Measurements from ENCODE around the gene ANKDD1B.

The ANKDD1B gene

DNA sequence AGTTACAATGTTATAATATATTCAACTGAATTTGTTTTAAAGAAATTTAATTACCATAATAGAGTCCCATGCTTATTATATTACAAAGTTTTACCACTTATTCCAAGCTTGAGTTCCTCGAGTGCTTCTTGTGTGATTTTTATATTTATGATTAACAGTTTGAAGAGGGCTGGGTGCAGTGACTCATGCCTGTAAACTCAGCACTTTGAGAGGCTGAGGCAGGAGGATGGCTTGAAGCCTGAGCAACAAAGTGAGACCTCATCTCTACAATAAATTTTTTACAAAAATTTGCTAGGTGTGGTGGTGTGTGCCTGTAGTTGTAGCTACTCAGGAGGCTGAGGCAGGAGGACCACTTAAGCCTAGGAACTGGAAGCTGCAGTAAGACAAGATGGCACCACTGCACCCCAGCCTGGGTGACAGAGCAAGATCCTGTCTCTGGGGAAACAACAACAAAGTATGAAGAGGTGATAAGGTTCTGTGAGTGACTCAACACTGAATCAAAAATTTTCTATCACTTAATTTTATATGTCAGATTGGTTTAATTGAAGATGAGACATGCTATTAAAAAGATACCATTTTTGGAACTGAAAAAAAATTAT, 96.8 kb downstream of the ANKDD1B start:
- no peak for DNase-seq

DNA sequence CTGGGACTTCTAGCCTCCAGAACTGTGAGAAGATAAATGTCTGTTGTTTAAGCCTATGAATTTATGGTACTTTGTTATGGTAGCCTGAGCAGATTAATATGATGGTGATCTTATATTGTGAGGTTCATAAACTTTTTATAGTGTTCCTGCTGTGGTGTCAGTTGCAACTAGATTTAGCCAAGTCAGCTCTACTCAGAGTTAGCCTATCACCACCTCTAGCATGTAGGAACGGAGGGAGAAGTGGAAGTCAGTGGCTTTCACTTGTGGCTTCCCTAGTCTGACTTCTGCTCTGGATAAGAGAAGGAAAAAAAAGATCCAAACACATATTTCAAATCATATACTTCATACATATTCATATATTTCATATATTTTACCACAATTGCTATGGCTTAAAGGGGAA, 99.4 kb downstream of the ANKDD1B start:
- DNase-seq = no peak

DNA sequence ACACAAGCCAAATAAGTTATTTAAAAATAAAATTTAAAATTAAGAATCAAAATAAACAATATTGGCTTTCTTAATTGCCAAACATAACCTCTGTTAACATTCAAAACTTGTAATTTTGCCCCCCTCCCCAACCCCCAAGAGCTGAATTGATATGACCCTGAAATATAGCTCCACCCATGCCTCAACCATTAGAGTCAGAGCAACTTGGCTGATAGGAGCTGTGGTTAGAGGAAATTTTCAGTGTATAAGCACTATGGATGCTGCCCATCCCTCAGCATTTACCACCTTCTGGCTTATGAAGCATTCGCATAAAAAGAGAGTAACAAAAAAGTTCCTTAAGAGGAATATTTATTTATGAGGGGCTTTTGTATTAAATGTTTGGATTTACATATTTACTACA, 99.9 kb downstream of the ANKDD1B start:
- DNase-seq = no peak

DNA sequence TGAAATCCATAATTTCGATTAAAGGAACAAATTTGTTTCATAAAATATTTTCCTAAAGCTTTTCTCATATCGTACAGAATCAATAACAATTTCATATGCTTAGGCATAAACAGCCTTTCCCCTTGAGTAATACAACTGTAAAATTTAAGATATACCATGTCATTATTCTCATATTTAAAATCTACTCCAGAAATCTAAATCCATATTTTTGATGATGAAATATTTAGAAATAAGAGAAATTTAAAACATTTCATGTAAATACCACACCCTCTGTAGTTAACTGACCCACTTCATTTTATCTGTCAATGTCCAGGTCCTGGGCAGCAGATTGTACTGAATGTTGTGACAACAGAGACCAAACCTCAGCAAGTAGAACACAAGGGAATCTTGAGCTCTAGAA, 100.8 kb downstream of the ANKDD1B start:
- DNase-seq = no peak

DNA sequence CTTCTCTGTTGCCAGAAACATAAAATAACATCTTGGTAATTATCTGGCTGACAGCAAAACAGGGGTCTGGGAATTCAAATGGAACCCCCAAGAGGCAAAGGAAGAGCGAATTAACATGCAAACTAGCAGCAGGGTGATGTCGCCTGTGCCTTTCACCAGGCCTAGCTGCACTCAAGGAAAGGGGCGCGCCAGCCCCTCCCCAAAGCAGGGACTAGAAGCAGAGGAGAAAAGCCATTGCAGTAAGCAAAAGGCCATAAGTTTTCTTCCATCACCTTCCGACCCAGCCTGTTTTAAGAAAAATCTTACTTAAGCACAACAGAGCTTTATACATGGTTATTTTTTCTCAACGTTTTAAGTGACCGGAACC, 105.4 kb downstream of the ANKDD1B start:
- DNase-seq = no peak

DNA sequence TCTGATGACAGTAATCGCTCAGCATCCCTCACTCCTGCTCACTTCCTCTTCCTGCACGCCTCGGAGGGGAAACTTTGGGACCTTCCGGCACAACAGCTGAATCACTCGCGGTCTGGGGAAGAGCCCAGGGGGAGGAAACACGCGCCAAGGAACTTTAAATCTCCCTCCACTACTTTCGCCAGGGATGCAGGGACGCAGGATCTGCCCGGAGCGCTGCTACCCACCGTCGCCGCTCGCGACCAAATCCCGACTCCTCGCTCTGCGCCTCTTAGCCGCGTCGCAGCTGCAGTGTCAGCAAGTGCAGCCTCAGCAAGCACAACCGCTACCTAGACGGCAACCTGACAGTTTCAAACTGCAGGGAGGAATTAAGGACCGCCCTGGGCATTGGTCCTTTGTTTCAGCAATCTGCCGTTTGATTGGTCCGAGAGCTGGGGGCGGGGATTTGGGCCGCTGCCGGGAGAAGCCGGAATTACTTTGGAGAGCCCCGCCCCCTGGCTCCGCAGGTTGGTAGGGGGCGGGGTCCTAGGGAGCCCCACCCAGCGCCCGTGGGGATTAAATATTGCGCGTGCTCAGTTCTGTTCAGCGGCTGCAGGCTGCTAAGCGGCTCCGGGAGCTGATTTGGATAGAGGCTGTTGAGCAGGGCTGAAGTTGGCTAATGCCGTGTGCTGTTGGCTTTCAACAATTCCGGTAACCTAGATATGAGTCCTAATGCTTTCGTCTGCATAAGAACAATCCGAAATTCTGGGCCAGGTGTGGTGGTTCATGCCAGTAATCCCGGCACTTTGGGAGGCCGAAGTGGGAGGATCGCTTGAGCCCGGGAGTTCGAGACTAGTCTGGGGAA, 106.0 kb downstream of the ANKDD1B start, which contains the start of gene POC5:
Gene POC5 (minus strand): TSS at position 356 of the 841 bp plus-strand sequence. CDS start 4,500 bp downstream, outside the sequence.
- DNase-seq = peak; percentile 99

DNA sequence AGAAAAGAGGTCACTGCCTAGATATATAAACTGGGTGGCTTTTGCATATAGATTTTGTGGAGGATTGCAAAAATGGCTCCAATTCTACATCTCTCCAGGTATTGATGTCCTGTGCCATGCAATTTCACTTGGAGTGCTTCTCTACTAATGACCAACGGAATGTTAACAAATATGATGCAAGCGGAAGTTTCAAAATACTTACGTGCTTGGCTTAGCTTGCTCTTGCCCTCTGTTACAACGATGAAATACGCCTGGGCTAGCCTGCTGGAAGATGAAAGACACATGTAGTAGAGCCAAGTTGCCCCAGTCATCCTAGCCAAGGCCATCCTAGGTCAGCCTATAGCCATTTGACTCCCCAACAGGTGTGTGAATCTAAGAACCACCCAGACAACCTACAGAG, 109.6 kb downstream of the ANKDD1B start:
- DNase-seq = no peak

Measured in activated T-cell treated with anti-CD3 and anti-CD28 coated beads for 4 hours (primary cell).